HepG2 (cell line): ENCODE measurements around the gene SPATC1L. TPM values are rescaled to one million over a fixed set of nuclear protein-coding genes. Genes with fewer than 3 reads are reported as not detected.

ENCODE experiments used
- ATAC-seq: fragments of 200-7000 bp; cut with Tn5 transposase; 3 replicates; pipeline ENCODE4 v1.9.1; 2020; ENCODE audit warnings: mild to moderate bottlenecking, moderate library complexity
- BruUV-seq: library from RNA; stranded (reverse); fragments of 400-500 nt; replicated peaks from 2 replicates; lab custom pipeline; 2021; lab: Mats Ljungman, UMichigan
- CTCF ChIA-PET: fragments of 300-600 bp; formaldehyde crosslinking; extraction: SDS; loops from one replicate; lab custom pipeline; 2021; ENCODE audit warnings: low total read pairs, inconsistent platforms, low intra/inter-chr PET ratio; lab: Yijun Ruan, JAX
- POLR2A ChIA-PET: fragments of 350-600 bp; sonication (Branson Sonifier 250); formaldehyde crosslinking; loops from one replicate; lab custom pipeline; 2020; ENCODE audit warnings: antibody characterized with exemption, inconsistent platforms; lab: Yijun Ruan, JAX
- DNase-seq: peaks from one replicate; pipeline ENCODE4 v3.0.0-alpha.2; 2015; ENCODE audit warnings: low spot score
- FAIRE-seq: peaks from 3 replicates; lab custom pipeline; 2011; peaks lifted over from hg19 to GRCh38; lab: Jason Lieb, UNC
- H2AFZ ChIP-seq: one replicate; pipeline ENCODE4 v1.6.1; 2011; ENCODE audit warnings: low read length, inconsistent platforms
- H3K27ac ChIP-seq: fragments of 300-600 bp; 3 replicates; pipeline ENCODE4 v1.8.0; 2011; ENCODE audit warnings: mixed run types, mild to moderate bottlenecking, mixed read lengths, low read length, inconsistent platforms; ENCODE audit not compliant: insufficient read depth; ENCODE audit errors: extremely low read length
- H3K27me3 ChIP-seq, 2 experiments: fragments of 200-600 bp in 1 of 2; 2 replicates in 1 of 2; 3 replicates in 1 of 2; pipeline versions ENCODE4 v1.6.0 to v1.8.0; 2011; ENCODE audit warnings: low read length in 2 of 2, mild to moderate bottlenecking in 2 of 2, moderate library complexity in 2 of 2, inconsistent platforms in 1 of 2; ENCODE audit not compliant: insufficient read depth in 2 of 2, control insufficient read depth in 1 of 2
- H3K36me3 ChIP-seq, 2 experiments: fragments of 200-600 bp in 1 of 2; replicated peaks in 1 of 2; 2 replicates in 1 of 2; 3 replicates in 1 of 2; pipeline versions ENCODE4 v1.5.1 to v1.8.0; 2011; ENCODE audit warnings: low read length in 2 of 2, inconsistent platforms in 1 of 2; ENCODE audit not compliant: insufficient read depth in 2 of 2, control insufficient read depth in 1 of 2
- H3K4me1 ChIP-seq: 2 replicates; pipeline ENCODE4 v1.5.1; 2012; ENCODE audit warnings: low read length, inconsistent platforms; ENCODE audit not compliant: insufficient read depth
- H3K4me2 ChIP-seq: 2 replicates; pipeline ENCODE4 v1.6.0; 2011; ENCODE audit warnings: low read depth, low read length, inconsistent platforms
- H3K4me3 ChIP-seq, 3 experiments: fragments of 200-600 bp in 1 of 3; sonication (generic), shearing (Covaris generic) in 1 of 3; replicated peaks in 1 of 3; 2 replicates each; pipeline ENCODE4 v1.5.1; 2011 to 2016; ENCODE audit warnings: low read length in 3 of 3, inconsistent platforms in 2 of 3, low read depth in 2 of 3, mild to moderate bottlenecking in 2 of 3, control low read depth in 1 of 3, mixed read lengths in 1 of 3; ENCODE audit not compliant: insufficient read depth in 1 of 3
- H3K79me2 ChIP-seq: one replicate; pipeline ENCODE4 v1.6.1; 2011; ENCODE audit warnings: low read length, inconsistent platforms; ENCODE audit not compliant: insufficient read depth
- H3K9ac ChIP-seq: 2 replicates; pipeline ENCODE4 v1.6.0; 2011; ENCODE audit warnings: mild to moderate bottlenecking, low read depth, low read length, inconsistent platforms; ENCODE audit not compliant: insufficient read depth
- H3K9me3 ChIP-seq: 2 replicates; pipeline ENCODE4 v1.5.1; 2012; ENCODE audit warnings: mild to moderate bottlenecking, low read length
- H4K20me1 ChIP-seq: 2 replicates; pipeline ENCODE4 v1.6.0; 2011; ENCODE audit warnings: inconsistent platforms, mild to moderate bottlenecking, low read length, moderate library complexity; ENCODE audit not compliant: insufficient read depth
- AGO2 ChIP-seq: fragments of 200-400 bp; formaldehyde crosslinking; optimal IDR thresholded peaks from 2 replicates; pipeline ENCODE3; 2017; ENCODE audit warnings: mild to moderate bottlenecking, low read depth, low read length, moderate library complexity
- GZF1 ChIP-seq: sonication (generic); formaldehyde crosslinking; IDR thresholded peaks from 2 replicates; pipeline ENCODE4 v1.5.1; 2020; ENCODE audit warnings: mild to moderate bottlenecking, missing genetic modification reagents
- RBFOX2 ChIP-seq: fragments of 200-400 bp; formaldehyde crosslinking; IDR thresholded peaks from 2 replicates; pipeline ENCODE4 v1.6.1; 2017; ENCODE audit warnings: low read depth, mild to moderate bottlenecking, low read length
- RBM22 ChIP-seq: fragments of 200-400 bp; formaldehyde crosslinking; optimal IDR thresholded peaks from 2 replicates; pipeline ENCODE3; 2017; ENCODE audit warnings: mild to moderate bottlenecking, low read length, moderate library complexity
- TBL1XR1 ChIP-seq: fragments of 150-350 bp; IDR thresholded peaks from 2 replicates; pipeline ENCODE4 v1.6.1; 2014; ENCODE audit warnings: borderline replicate concordance, low read length; ENCODE audit not compliant: partially characterized antibody
- TSC22D2 ChIP-seq: sonication (generic); formaldehyde crosslinking; IDR thresholded peaks from 2 replicates; pipeline ENCODE4 v1.5.1; 2020; ENCODE audit warnings: missing genetic modification reagents, mild to moderate bottlenecking, borderline replicate concordance
- ZFP37 ChIP-seq: sonication (generic); formaldehyde crosslinking; IDR thresholded peaks from 2 replicates; pipeline ENCODE4 v1.4.0; 2020; ENCODE audit warnings: missing genetic modification reagents, borderline replicate concordance
- ZNF224 ChIP-seq: sonication (generic); formaldehyde crosslinking; IDR thresholded peaks from 2 replicates; pipeline ENCODE4 v1.5.0; 2020; ENCODE audit warnings: mild to moderate bottlenecking, missing genetic modification reagents
- ZNF232 ChIP-seq: sonication (generic); formaldehyde crosslinking; IDR thresholded peaks from 2 replicates; pipeline ENCODE4 v1.4.0; 2020; ENCODE audit warnings: missing genetic modification reagents, borderline replicate concordance
- ZNF30 ChIP-seq: sonication (generic); formaldehyde crosslinking; IDR thresholded peaks from 2 replicates; pipeline ENCODE4 v1.5.0; 2020; ENCODE audit warnings: mild to moderate bottlenecking, missing genetic modification reagents
- ZNF552 ChIP-seq: sonication (generic); formaldehyde crosslinking; IDR thresholded peaks from 2 replicates; pipeline ENCODE4 v1.9.0; 2022; ENCODE audit warnings: missing genetic modification reagents, mild to moderate bottlenecking, borderline replicate concordance
- ZNF569 ChIP-seq: sonication (generic); formaldehyde crosslinking; IDR thresholded peaks from 2 replicates; pipeline ENCODE4 v1.5.0; 2020; ENCODE audit warnings: mild to moderate bottlenecking, missing genetic modification reagents, moderate library complexity, borderline replicate concordance
- ZNF616 ChIP-seq: sonication (generic); formaldehyde crosslinking; IDR thresholded peaks from 2 replicates; pipeline ENCODE4 v1.5.0; 2020; ENCODE audit warnings: low read depth, mild to moderate bottlenecking, missing genetic modification reagents
- ZNF629 ChIP-seq: sonication (generic); formaldehyde crosslinking; conservative IDR thresholded peaks from 2 replicates; pipeline ENCODE4 v1.5.0; 2020; ENCODE audit warnings: missing genetic modification reagents
- WGBS: methylation state at CpG from one replicate; pipeline ENCODE4 v1.1.6; 2017; ENCODE audit warnings: low lambda C conversion rate; 5-methylcytosine and 5-hydroxymethylcytosine counted together
- in situ Hi-C: cut with HindIII; loops from 2 replicates; pipeline ENCODE4 v1.10.0; 2017; ENCODE audit warnings: low pct_unique_long_range_greater_than_20kb; ENCODE audit not compliant: extremely low pct_ligation_motif_present
- intact Hi-C: fragments of 100-400 bp; cut with micrococcal nuclease; formaldehyde crosslinking; loops from one replicate; pipeline ENCODE4 v1.10.0; 2022; ENCODE audit not compliant: unreplicated experiment
- polyA plus RNA-seq, 8 experiments: library from polyadenylated mRNA; depleted of rRNA in 3 of 8; stranded (reverse) in 7 of 8; unstranded in 1 of 8; fragments of >200 nt; fragmentation: Illumina TruSeq in 4 of 8; extraction: Trizol in 4 of 8; gene quantifications; 2 replicates each; pipeline versions ENCODE4 v1.2.1 to v1.2.3, GENCODE V29; 2011 to 2016; ENCODE audit warnings: low read depth in 4 of 8, missing spikeins in 1 of 8, mixed read lengths in 1 of 8; ENCODE audit not compliant: insufficient read depth in 1 of 8
- total RNA-seq, 5 experiments: library from RNA; depleted of rRNA; stranded (reverse); fragments of >200 nt; fragmentation: Illumina TruSeq; extraction: Trizol; gene quantifications; 2 replicates each; pipeline ENCODE4 v1.2.3, GENCODE V29; 2016; ENCODE audit warnings: low read depth in 1 of 5
- TF ChIP-seq, protein P1 (sequence below): sonication (generic); formaldehyde crosslinking; IDR thresholded peaks from 2 replicates; pipeline ENCODE4 v1.9.0; 2021; ENCODE audit warnings: missing genetic modification reagents, mild to moderate bottlenecking, borderline replicate concordance
- TF ChIP-seq, protein P2 (sequence below), 2 experiments: sonication (generic) in 1 of 2; formaldehyde crosslinking in 1 of 2; IDR thresholded peaks; 2 replicates each; pipeline versions ENCODE4 v1.5.1 to v1.6.1; 2011 to 2020; ENCODE audit warnings: borderline replicate concordance in 1 of 2, low read depth in 1 of 2, low read length in 1 of 2, mild to moderate bottlenecking in 1 of 2, missing genetic modification reagents in 1 of 2, moderate library complexity in 1 of 2
- TF ChIP-seq, protein P3 (sequence below): sonication (generic); IDR thresholded peaks from 2 replicates; pipeline ENCODE4 v1.6.1; 2016; ENCODE audit warnings: low read depth, borderline replicate concordance

SPATC1L gene
- total and polyA plus RNA-seq, 2 of the 13 experiments (the other 11 are each of a cell fraction or from before 2014, with no cell fraction given) = 1.4 to 3.3 TPM

DNA sequence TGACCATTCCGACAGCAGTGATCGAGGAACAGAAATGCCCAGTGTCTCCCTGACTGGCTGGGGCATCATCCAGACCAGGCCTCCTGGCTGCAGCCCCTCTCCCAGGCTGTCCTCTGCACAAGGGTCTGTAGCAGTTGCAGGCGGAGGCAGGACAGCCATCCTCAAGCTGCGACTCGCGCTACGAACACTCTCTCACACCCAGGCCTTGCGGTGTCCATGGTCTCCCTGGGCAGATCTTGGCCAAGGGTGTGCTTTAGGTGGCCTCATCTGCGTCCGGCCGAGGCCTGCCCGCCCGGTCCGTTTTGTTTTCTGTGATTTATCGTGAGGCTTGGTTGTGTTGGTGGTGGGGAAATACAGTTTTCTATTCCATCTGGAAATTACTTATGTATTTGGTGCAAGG lies 44.6 kb downstream of the SPATC1L start (continued):
- TF ChIP-seq, protein P1, sequence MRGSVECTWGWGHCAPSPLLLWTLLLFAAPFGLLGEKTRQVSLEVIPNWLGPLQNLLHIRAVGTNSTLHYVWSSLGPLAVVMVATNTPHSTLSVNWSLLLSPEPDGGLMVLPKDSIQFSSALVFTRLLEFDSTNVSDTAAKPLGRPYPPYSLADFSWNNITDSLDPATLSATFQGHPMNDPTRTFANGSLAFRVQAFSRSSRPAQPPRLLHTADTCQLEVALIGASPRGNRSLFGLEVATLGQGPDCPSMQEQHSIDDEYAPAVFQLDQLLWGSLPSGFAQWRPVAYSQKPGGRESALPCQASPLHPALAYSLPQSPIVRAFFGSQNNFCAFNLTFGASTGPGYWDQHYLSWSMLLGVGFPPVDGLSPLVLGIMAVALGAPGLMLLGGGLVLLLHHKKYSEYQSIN = no peak
- TF ChIP-seq ZNF616 = no peak
- TF ChIP-seq ZNF569 (CRISPR knock-in tag) = no peak
- TF ChIP-seq, protein P2, sequence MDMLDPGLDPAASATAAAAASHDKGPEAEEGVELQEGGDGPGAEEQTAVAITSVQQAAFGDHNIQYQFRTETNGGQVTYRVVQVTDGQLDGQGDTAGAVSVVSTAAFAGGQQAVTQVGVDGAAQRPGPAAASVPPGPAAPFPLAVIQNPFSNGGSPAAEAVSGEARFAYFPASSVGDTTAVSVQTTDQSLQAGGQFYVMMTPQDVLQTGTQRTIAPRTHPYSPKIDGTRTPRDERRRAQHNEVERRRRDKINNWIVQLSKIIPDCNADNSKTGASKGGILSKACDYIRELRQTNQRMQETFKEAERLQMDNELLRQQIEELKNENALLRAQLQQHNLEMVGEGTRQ (IDR thresholded peaks at IDR 0.05; ENCODE audit: low read depth, low read length) = no peak
- TF ChIP-seq, protein P2 (CRISPR knock-in tag; IDR thresholded peaks at IDR 0.05; ENCODE audit: borderline replicate concordance) = no peak

DNA sequence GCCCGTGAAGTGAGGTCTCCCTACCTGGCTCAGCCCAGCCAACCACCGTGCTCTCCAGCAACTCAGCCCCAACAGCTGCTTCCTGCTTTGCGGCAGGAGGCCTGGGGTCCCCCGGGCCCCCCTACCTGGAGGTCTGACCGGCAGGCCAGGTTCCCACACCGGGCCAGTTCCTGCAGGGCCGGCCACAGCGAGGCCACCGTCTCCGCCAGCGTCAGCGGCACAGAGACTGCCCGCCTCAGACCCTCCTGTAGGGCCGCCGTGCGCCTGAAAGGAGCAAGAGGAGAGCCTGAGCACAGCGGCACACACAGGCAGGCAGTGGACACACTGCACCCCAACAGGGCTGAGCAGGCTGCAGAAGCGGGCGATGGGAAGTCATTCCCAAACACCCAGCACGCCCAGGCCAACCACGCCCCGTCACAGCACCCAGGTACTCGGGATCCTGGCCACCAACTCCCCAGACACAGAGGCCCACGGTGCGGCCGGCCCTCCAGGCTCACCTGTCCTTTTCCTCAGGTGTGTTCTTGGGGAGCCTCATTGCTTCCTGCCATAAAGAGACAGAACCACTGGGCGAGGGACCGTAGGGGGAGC lies 45.8 kb downstream of the SPATC1L start:
- intact Hi-C loops = no loop called here
- POLR2A ChIA-PET = no interaction called here
- in situ Hi-C loops = no loop called here
- FAIRE-seq (no peak), ATAC-seq (no peak), DNase-seq (no peak)
- Histone ChIP-seq H3K4me2 (no peak overlapping the region), H2AFZ (no peak overlapping the region), H3K79me2 (no peaks in the 10 kb centered on the region), H3K4me1 (peaks cover under 1% of the 10 kb centered on the region; the same call in 1 of the 2 replicates), H3K36me3 (peaks cover 13 to 20% of the 10 kb centered on the region in 2 experiments; a peak in 4 of 5 replicates), H3K27me3 (no peaks in the 10 kb centered on the region), H4K20me1 (peaks cover 15% of the 10 kb centered on the region; the same call in 1 of the 2 replicates), H3K9me3 (no peaks in the 10 kb centered on the region), H3K4me3 (no peak overlapping the region), H3K9ac (no peak overlapping the region), H3K27ac (no peak overlapping the region)
- TF ChIP-seq RBFOX2 = peak; percentile 62; the same call in 1 of the 2 replicates
- TF ChIP-seq ZNF232 (CRISPR knock-in tag) = no peak
- TF ChIP-seq AGO2 = peak; percentile 92
- TF ChIP-seq RBM22 = peak; percentile 49
- TF ChIP-seq ZNF224 (CRISPR knock-in tag) = no peak
- no peak for TF ChIP-seq TSC22D2 (CRISPR knock-in tag)
- no peak for TF ChIP-seq ZNF629 (CRISPR knock-in tag)
- TF ChIP-seq ZFP37 = no peak
- no peak for TF ChIP-seq TBL1XR1
- TF ChIP-seq ZNF552 (CRISPR knock-in tag) = no peak
- TF ChIP-seq, protein P3, sequence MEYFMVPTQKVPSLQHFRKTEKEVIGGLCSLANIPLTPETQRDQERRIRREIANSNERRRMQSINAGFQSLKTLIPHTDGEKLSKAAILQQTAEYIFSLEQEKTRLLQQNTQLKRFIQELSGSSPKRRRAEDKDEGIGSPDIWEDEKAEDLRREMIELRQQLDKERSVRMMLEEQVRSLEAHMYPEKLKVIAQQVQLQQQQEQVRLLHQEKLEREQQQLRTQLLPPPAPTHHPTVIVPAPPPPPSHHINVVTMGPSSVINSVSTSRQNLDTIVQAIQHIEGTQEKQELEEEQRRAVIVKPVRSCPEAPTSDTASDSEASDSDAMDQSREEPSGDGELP = no peak
- TF ChIP-seq GZF1 (CRISPR knock-in tag) = no peak
- no peak for TF ChIP-seq ZNF30 (CRISPR knock-in tag)
- BruUV-seq = no TSS peak
- WGBS = 97% methylated on average over 6 of the region's 28 CpGs
- CTCF ChIA-PET = no interaction called here
